SU-DHL-6 (cell line): ENCODE measurements around the gene IRF8.
A peak's percentile ranks its signal among the peaks of the same experiment; 100 is the strongest.

Source experiments
- H2AFZ ChIP-seq: fragments of 200-600 bp; sonication (generic); 2 replicates; pipeline ENCODE4 v1.6.1; 2014; ENCODE audit warnings: low read depth, mild to moderate bottlenecking, moderate library complexity, mixed read lengths, antibody characterized with exemption, low read length; ENCODE audit not compliant: severe bottlenecking
- H3F3A ChIP-seq: fragments of 200-600 bp; shearing (Covaris generic); 2 replicates; pipeline ENCODE4 v1.6.0; 2016; ENCODE audit warnings: antibody characterized with exemption, mild to moderate bottlenecking; ENCODE audit not compliant: insufficient read depth
- H3K27ac ChIP-seq: fragments of 200-600 bp; sonication (generic); 2 replicates; pipeline ENCODE4 v1.5.1; 2016; ENCODE audit warnings: low read depth, mild to moderate bottlenecking, low read length, moderate library complexity, mixed read lengths
- H3K27me3 ChIP-seq: fragments of 200-600 bp; sonication (generic), shearing (Covaris generic); 2 replicates; pipeline ENCODE4 v1.6.0; 2014; ENCODE audit warnings: mild to moderate bottlenecking, low read length
- H3K36me3 ChIP-seq: fragments of 200-600 bp; sonication (generic); 2 replicates; pipeline ENCODE4 v1.6.1; 2014; ENCODE audit warnings: mild to moderate bottlenecking, low read length, mixed read lengths
- H3K4me2 ChIP-seq: fragments of 300-600, 200-600 bp; shearing (Covaris generic), sonication (generic); 2 replicates; pipeline ENCODE4 v1.6.0; 2014; ENCODE audit warnings: low read length, low read depth, mild to moderate bottlenecking; ENCODE audit not compliant: poor library complexity, severe bottlenecking
- H3K4me3 ChIP-seq: fragments of 200-600 bp; sonication (generic); 2 replicates; pipeline ENCODE4 v1.5.1; 2014; ENCODE audit warnings: antibody characterized with exemption, low read length, mild to moderate bottlenecking, mixed read lengths; ENCODE audit not compliant: insufficient read depth, poor library complexity, severe bottlenecking
- H3K79me2 ChIP-seq: fragments of 200-600 bp; sonication (generic); 2 replicates; pipeline ENCODE4 v1.6.1; 2014; ENCODE audit warnings: mild to moderate bottlenecking, low read length, moderate library complexity; ENCODE audit not compliant: insufficient read depth
- H3K9ac ChIP-seq: fragments of 200-600 bp; sonication (generic); 2 replicates; pipeline ENCODE4 v1.7.0; 2014; ENCODE audit warnings: mild to moderate bottlenecking, low read length
- H3K9me2 ChIP-seq: fragments of 200-600 bp; sonication (generic); replicated peaks from 2 replicates; pipeline ENCODE4 v1.6.1; 2014; ENCODE audit warnings: low read length; ENCODE audit not compliant: insufficient read depth
- H3K9me3 ChIP-seq: fragments of 200-600 bp; sonication (generic); 2 replicates; pipeline ENCODE4 v1.6.1; 2014; ENCODE audit warnings: low read length, mixed read lengths; ENCODE audit not compliant: insufficient read depth
- H4K20me1 ChIP-seq: fragments of 200-600 bp; sonication (generic); 2 replicates; pipeline ENCODE4 v1.6.1; 2014; ENCODE audit warnings: low read depth, mild to moderate bottlenecking, antibody characterized with exemption, low read length, moderate library complexity, mixed read lengths
- EZH2phosphoT487 ChIP-seq: fragments of 200-600 bp; sonication (generic), shearing (Covaris generic); conservative IDR thresholded peaks from 2 replicates; pipeline ENCODE4 v1.6.1; 2018; ENCODE audit warnings: mild to moderate bottlenecking, antibody characterized with exemption, low read length, moderate library complexity, mixed read lengths
- TF ChIP-seq, protein P1 (sequence below): fragments of 200-600 bp; sonication (generic); IDR thresholded peaks from one replicate; pipeline ENCODE4 v1.5.1; 2017; ENCODE audit warnings: antibody characterized with exemption, mild to moderate bottlenecking, low read length, moderate library complexity; ENCODE audit not compliant: insufficient read depth, poor library complexity, severe bottlenecking

The IRF8 gene, protein sequence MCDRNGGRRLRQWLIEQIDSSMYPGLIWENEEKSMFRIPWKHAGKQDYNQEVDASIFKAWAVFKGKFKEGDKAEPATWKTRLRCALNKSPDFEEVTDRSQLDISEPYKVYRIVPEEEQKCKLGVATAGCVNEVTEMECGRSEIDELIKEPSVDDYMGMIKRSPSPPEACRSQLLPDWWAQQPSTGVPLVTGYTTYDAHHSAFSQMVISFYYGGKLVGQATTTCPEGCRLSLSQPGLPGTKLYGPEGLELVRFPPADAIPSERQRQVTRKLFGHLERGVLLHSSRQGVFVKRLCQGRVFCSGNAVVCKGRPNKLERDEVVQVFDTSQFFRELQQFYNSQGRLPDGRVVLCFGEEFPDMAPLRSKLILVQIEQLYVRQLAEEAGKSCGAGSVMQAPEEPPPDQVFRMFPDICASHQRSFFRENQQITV

DNA sequence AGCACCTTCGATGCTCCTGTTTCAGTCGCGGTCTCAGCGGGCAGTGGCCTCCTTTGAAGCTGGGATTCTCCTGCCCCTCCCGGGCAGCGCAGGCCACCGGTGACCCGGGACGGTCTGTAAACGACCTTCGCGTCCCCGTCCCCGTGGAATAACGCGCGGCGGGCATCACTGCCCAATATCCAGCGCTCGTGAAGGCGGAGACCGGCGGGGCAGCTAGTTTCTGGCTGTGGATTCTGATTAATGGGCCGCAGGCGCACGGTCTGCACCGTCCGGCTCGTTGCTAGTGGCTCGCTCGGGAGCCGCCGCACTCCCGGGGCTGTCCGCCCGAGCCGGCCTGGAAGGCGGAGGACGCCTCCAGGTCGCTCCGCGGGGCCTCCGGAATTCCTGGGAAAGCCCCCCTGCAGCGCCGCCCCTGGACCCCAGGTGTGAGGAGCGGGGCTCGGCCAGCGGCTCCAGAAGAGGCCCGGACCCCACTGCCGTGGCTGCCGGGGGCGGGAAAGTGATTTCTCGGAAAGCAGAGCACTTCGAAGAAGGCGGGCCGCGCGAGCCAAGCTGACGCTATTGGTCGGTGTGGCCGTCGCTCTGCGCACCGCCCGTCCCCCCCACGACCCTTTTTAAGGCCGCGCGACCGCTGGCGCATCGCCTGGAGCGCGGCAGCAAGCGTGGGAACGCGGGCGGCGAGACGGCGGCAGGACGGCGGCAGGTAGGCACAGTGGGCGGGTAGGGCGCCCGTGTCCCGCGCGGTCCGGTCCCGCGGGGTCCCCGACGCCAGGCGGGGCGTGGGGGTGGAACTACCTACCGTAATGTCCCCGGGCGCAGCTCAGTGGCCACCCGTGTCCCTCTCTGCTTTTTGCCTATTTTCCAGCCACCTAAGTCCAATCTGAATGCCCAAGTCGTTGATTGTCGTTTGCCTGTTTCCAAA, at the start of gene IRF8:
IRF8 (plus strand) TSS at position 642 of the 922 bp plus-strand sequence. CDS start 3,854 bp downstream, outside the sequence.
- H4K20me1 ChIP-seq: peaks cover 5% of the 10 kb centered on the region; the same call in 1 of the 2 replicates
- peaks cover 56% of the 10 kb centered on the region for H3F3A ChIP-seq
- H3K27ac ChIP-seq: peak within 1 kb of the TSS; percentile 98
- no peaks in the 10 kb centered on the region for H3K9me2 ChIP-seq
- peak within 1 kb of the TSS; percentile 93 for H3K4me2 ChIP-seq
- H3K79me2 ChIP-seq: peaks cover 56% of the 10 kb centered on the region
- TF ChIP-seq, protein P1, sequence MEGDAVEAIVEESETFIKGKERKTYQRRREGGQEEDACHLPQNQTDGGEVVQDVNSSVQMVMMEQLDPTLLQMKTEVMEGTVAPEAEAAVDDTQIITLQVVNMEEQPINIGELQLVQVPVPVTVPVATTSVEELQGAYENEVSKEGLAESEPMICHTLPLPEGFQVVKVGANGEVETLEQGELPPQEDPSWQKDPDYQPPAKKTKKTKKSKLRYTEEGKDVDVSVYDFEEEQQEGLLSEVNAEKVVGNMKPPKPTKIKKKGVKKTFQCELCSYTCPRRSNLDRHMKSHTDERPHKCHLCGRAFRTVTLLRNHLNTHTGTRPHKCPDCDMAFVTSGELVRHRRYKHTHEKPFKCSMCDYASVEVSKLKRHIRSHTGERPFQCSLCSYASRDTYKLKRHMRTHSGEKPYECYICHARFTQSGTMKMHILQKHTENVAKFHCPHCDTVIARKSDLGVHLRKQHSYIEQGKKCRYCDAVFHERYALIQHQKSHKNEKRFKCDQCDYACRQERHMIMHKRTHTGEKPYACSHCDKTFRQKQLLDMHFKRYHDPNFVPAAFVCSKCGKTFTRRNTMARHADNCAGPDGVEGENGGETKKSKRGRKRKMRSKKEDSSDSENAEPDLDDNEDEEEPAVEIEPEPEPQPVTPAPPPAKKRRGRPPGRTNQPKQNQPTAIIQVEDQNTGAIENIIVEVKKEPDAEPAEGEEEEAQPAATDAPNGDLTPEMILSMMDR: no peak
- TF ChIP-seq EZH2phosphoT487: no peak
- H3K36me3 ChIP-seq: peaks cover 29% of the 10 kb centered on the region
- no peaks in the 10 kb centered on the region for H3K27me3 ChIP-seq
- H2AFZ ChIP-seq: peak within 1 kb of the TSS; percentile 2
- no peaks in the 10 kb centered on the region for H3K9me3 ChIP-seq
- peak within 1 kb of the TSS; percentile 89 for H3K4me3 ChIP-seq
- peak within 1 kb of the TSS; percentile 85 for H3K9ac ChIP-seq

DNA sequence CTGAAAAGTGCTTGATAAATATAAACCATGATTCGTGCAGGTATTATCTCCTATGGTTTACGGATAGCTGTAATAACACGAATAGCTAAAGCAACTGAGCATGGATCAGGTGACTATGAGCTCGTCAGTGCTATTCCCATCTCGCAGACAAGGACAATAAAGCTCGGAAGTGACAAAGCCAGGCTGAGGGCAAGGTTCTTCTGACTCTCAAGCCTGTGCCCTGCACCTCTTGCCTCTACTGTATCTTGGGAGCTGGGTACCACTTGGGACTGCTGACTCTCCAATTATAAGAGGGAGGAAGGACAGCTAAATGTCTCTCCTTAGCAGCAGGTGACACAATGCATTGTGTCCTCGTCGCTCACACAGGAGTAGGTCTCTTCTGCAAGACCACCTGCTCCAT, 49.6 kb upstream of the IRF8 start:
- Histone ChIP-seq H3K4me3 (no peak overlapping the region), H3K9me3 (no peaks in the 10 kb centered on the region), H3K4me2 (no peak overlapping the region), H3K9ac (no peak overlapping the region), H4K20me1 (no peaks in the 10 kb centered on the region), H3F3A (no peaks in the 10 kb centered on the region), H3K36me3 (no peaks in the 10 kb centered on the region), H3K79me2 (no peaks in the 10 kb centered on the region), H3K27me3 (no peaks in the 10 kb centered on the region), H3K9me2 (no peaks in the 10 kb centered on the region), H2AFZ (no peak overlapping the region), H3K27ac (no peak overlapping the region)
- TF ChIP-seq EZH2phosphoT487: no peak
- TF ChIP-seq, protein P1: no peak

DNA sequence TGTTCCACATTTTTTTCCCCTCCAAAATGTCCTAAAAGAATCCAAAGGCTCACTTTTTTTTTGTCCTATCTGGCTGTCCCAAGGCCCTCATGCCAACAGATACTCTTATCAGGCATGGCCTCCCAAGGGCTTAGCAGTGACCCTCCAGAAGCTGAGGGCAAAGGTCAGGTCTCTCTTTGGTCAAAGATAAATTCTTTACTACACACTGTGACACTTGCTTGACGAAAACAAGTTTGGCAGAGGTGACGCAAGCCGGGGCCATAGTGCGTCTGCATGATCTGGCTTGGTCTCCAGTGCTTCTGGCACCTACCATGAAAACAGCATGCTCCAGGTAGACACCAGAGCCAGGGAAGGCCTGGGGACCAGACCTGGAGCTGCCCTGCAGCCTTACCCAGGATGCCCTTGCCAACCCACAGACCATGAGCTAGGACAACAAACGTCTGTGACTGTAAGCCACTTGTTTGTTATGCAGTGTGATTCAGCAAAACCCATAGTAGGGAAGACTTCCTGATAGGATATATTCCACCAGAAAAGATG, 48.5 kb upstream of the IRF8 start:
- no peaks in the 10 kb centered on the region for H3K9me2 ChIP-seq
- no peaks in the 10 kb centered on the region for H4K20me1 ChIP-seq
- H3K27ac ChIP-seq: no peak overlapping the region
- no peaks in the 10 kb centered on the region for H3K36me3 ChIP-seq
- H3K4me2 ChIP-seq: no peak overlapping the region
- TF ChIP-seq EZH2phosphoT487: no peak
- TF ChIP-seq, protein P1: no peak
- no peak overlapping the region for H3K9ac ChIP-seq
- H3F3A ChIP-seq: no peaks in the 10 kb centered on the region
- no peaks in the 10 kb centered on the region for H3K27me3 ChIP-seq
- no peak overlapping the region for H2AFZ ChIP-seq
- H3K79me2 ChIP-seq: no peaks in the 10 kb centered on the region
- H3K4me3 ChIP-seq: no peak overlapping the region
- no peaks in the 10 kb centered on the region for H3K9me3 ChIP-seq
